ENCODE measurements around the gene TGFBR2. TPM values are rescaled to one million over a fixed set of nuclear protein-coding genes. Genes with fewer than 3 reads are reported as not detected.
"Not testable (repeated sequence)": the region's sequence is repeated elsewhere in the genome, so short reads cannot be mapped to it uniquely, and the experiment has no call there.

Gene TGFBR2
- total RNA-seq, 4 donors from 2014 or later: 338 to 406 (median 350) TPM

DNA sequence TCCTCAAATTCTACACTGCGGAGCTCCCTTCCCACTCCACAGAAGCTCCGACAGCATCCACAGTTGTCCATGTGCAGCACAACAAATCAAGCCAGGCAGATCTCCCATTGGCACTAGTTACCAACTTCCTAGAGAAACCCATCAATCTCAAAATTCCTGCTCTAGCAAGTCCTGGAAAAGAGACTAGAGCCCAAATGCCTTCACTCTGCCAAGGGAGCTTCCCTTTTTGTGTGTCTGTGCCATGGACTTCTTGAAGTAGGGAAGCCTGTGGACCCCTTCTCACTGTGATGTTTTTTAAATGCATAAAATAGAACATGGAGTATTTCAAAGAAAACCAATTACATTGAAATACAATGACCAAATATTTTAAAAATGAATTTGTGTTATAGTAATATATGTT lies 59.1 kb downstream of the TGFBR2 start:
- H3K27me3 ChIP-seq: no peaks in the 10 kb centered on the region
- peaks cover 0 to 89% (median 42%) of the 10 kb centered on the region in 4 donors for H3K4me1 ChIP-seq
- WGBS, 2 donors: 84 to 96% methylated on average over 2 of the region's 2 CpGs
- peak overlapping the region in 3 of 4 donors; percentile 3 to 42 (median 40) for H3K27ac ChIP-seq
- TF ChIP-seq EP300 (IDR thresholded peaks at IDR 0.05): no peak
- no peak for TF ChIP-seq POLR2A (IDR thresholded peaks at IDR 0.05)
- TF ChIP-seq, protein P1, sequence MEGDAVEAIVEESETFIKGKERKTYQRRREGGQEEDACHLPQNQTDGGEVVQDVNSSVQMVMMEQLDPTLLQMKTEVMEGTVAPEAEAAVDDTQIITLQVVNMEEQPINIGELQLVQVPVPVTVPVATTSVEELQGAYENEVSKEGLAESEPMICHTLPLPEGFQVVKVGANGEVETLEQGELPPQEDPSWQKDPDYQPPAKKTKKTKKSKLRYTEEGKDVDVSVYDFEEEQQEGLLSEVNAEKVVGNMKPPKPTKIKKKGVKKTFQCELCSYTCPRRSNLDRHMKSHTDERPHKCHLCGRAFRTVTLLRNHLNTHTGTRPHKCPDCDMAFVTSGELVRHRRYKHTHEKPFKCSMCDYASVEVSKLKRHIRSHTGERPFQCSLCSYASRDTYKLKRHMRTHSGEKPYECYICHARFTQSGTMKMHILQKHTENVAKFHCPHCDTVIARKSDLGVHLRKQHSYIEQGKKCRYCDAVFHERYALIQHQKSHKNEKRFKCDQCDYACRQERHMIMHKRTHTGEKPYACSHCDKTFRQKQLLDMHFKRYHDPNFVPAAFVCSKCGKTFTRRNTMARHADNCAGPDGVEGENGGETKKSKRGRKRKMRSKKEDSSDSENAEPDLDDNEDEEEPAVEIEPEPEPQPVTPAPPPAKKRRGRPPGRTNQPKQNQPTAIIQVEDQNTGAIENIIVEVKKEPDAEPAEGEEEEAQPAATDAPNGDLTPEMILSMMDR (IDR thresholded peaks at IDR 0.05): no peak
- peaks cover 0 to 31% (median 0%) of the 10 kb centered on the region in 3 donors for H3K36me3 ChIP-seq
- no peaks in the 10 kb centered on the region for H3K9me3 ChIP-seq
- no peak for DNase-seq (ENCODE audit: low spot score in 2 of 2)
- no peak overlapping the region for H3K4me3 ChIP-seq

DNA sequence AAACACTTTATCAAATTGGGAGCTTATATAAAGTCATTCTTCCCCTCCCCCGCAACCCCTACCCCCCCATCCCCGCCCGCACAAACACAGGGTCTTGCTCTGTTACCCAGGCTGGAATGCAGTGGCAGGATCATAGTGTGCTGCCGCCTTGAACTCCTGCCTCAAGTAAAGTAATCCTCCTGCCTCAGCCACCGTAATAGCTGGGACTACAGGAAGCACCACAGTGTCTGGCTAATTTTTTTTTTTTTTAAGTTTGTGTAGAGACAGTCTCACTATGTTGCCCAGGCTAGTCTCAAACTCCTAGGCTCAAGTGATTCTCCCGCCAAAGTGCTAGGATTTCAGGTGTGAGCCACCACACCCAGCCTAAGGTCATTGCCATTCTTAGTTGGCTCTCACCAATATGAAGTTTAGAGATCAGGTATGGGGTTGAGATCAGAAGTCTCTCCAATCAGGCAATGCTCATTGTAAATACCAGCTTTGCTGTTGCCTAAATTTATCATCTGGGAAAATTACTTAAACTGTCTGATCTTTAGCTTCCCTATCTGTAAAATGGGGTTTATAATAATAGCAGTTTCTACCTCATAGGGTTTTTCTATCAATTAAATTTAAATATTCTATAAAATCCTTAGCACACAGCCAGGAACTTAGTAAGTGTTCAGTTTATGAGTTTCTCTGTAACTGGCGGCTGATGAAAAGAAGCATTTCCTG lies 60.3 kb downstream of the TGFBR2 start:
- Histone ChIP-seq H3K4me3 (no peak overlapping the region), H3K9me3 (no peaks in the 10 kb centered on the region), H3K27me3 (no peaks in the 10 kb centered on the region), H3K4me1 (peaks cover 0 to 88% (median 31%) of the 10 kb centered on the region in 4 donors), H3K27ac (peak overlapping the region in 3 of 4 donors; percentile 15 to 70 (median 65)), H3K36me3 (peaks cover 0 to 32% (median 2%) of the 10 kb centered on the region in 3 donors)
- WGBS, 2 donors: 58 to 59% methylated on average over 7 of the region's 7 CpGs
- TF ChIP-seq POLR2A (IDR thresholded peaks at IDR 0.05): no peak
- TF ChIP-seq, protein P1 (IDR thresholded peaks at IDR 0.05): no peak
- no peak for TF ChIP-seq EP300 (IDR thresholded peaks at IDR 0.05)
- DNase-seq (ENCODE audit: low spot score in 2 of 2): no peak

DNA sequence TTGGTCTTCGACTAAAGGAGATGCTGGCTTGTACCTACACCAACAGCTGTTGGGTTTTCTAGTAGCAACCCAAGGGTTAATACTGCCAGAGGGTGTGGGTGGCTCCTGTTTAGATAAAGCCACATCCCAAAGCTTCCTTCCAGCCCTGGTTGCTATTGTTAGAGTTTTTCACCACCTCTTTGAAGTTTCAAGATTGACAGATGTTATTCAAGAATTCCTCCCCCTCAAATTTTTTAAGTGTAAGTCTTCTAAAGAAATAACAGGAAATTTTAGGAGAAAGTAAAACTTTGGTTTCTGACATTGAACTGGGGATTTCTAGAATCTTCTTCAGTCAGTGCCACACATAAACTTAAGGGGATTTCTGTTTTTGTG lies 60.9 kb downstream of the TGFBR2 start:
- Histone ChIP-seq H3K27ac (peak overlapping the region in 2 of 4 donors; percentile 65 to 70), H3K36me3 (peaks cover 0 to 37% (median 7%) of the 10 kb centered on the region in 3 donors), H3K4me3 (no peak overlapping the region), H3K9me3 (no peaks in the 10 kb centered on the region), H3K27me3 (no peaks in the 10 kb centered on the region), H3K4me1 (peaks cover 0 to 86% (median 28%) of the 10 kb centered on the region in 4 donors)
- 19 to 42% methylated on average over 1 of the region's 1 CpG for WGBS, 2 donors
- no peak for DNase-seq (ENCODE audit: low spot score in 2 of 2)
- TF ChIP-seq, protein P1 (IDR thresholded peaks at IDR 0.05): no peak
- TF ChIP-seq POLR2A (IDR thresholded peaks at IDR 0.05): no peak
- TF ChIP-seq EP300 (IDR thresholded peaks at IDR 0.05): no peak

DNA sequence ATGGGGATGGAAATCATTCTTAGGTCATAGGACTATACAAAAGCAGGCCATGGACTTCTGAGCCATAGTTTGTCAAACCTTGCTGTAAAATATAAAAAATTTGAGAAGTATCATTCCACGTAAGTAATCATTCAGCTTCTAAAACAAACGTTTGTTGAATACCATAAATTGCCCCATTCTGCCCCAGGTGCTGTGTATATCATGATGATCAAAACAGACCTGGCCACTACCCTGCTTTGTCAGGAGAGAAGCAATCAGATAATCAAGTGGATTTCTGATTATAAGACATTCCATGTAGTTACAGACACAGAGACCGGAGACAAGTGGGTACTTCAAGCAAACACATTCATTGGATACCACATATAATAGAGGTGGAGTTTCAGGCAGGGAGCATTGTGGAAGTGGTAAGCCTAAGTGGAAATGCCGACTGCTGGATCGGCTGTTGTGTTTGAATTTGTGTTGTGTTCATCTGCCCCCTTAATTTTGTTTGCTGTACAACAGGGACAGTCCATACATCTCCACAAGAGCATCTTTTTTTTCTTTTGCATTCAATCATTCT lies 61.7 kb downstream of the TGFBR2 start:
- DNase-seq (ENCODE audit: low spot score in 2 of 2): no peak
- Histone ChIP-seq H3K27me3 (no peaks in the 10 kb centered on the region), H3K4me3 (no peak overlapping the region), H3K4me1 (peaks cover 0 to 86% (median 33%) of the 10 kb centered on the region in 4 donors), H3K36me3 (peaks cover 0 to 42% (median 11%) of the 10 kb centered on the region in 3 donors), H3K9me3 (no peaks in the 10 kb centered on the region), H3K27ac (peak overlapping the region in 2 of 4 donors; percentile 65 to 70)
- 43 to 55% methylated on average over 5 of the region's 5 CpGs for WGBS, 2 donors
- no peak for TF ChIP-seq POLR2A (IDR thresholded peaks at IDR 0.05)
- TF ChIP-seq, protein P1 (IDR thresholded peaks at IDR 0.05): no peak
- no peak for TF ChIP-seq EP300 (IDR thresholded peaks at IDR 0.05)

DNA sequence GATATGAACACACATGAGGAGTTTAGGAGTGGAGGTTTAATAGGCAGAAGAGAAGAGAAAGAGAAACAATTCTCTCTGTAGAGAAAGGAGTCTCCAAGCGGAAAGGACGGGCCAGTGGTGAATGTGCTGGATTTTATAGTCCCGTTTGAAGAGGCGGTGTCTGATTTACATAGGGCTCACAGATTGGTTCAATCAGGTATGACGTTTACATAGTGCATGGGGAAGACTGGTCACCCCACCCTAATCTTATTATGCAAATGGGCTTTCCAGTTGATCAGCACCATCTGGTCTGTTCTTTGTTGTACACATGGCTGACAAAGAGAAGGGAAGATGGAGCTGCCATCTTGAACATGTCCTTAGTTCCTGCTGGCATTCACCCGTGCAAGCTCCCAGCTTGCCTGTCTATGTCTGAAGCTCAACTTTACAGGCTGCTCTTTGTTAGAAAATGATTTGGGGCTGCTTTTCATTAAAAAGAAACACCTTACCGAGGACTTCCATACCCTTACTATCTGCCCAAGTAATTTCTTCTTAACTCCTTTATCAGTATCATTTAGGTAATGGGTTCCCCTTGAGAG lies 63.0 kb downstream of the TGFBR2 start:
- not testable (repeated sequence) for H3K4me3 ChIP-seq; H3K9me3 ChIP-seq; H3K27me3 ChIP-seq; DNase-seq (ENCODE audit: low spot score in 2 of 2); H3K27ac ChIP-seq
- peak in 1 of 2 donors; percentile 3 for TF ChIP-seq EP300 (IDR thresholded peaks at IDR 0.05)
- H3K36me3 ChIP-seq: peaks cover 0 to 47% (median 11%) of the 10 kb centered on the region in 3 donors
- WGBS, 2 donors: 92 to 96% methylated on average over 7 of the region's 7 CpGs
- peaks cover 0 to 86% (median 34%) of the 10 kb centered on the region in 4 donors for H3K4me1 ChIP-seq
